G401.6 (cell line): Measurements from ENCODE around the gene OR2V1.
"Not testable (repeated sequence)": the region's sequence is repeated elsewhere in the genome, so short reads cannot be mapped to it uniquely, and the experiment has no call there.

Experiments used
- FAIRE-seq: peaks from 2 replicates; lab custom pipeline; 2012; peaks lifted over from hg19 to GRCh38; lab: Jason Lieb, UNC

Gene OR2V1

GRCh38 chr5:181159286-181160151 lies 28.6 kb upstream of the OR2V1 start:
- FAIRE-seq, result peak; percentile 87

DNA sequence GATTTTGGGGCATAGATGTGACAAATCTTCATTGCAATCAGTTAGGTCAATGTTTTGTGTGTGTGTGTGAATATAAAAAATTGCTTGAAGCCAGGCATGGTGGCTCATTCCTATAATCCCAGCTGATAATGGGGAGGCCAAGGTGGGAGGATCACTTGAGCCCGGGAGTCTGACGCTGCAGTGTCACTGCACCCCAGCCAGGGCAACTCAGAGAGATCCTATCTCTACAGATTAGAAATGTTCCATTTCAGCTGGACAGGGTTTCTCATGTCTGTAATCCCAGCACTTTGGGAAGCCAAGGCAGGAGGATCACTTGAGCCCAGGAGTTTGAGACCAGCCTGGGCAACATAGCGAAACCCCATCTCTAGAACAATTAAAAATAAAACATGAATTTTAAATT lies 27.9 kb upstream of the OR2V1 start:
- FAIRE-seq, result no peak

DNA sequence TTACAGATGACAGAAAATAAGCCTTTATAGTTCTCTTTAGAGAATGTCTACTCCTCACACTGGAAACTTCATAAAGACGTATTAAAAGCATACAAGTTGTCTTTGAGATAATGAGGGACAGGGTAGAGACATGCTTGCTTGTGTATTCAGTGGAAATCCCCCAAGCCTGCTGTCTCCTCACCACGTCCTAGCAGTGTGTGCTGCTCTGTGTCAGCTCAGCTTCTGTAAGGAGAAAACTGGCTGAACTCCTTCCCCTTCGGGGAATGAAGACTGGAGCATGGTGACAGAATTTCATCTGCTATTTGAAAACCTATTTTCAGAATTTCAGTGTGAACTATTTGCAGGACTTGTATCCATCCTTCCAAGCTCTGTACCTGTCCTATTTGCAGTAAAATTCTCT lies 25.8 kb upstream of the OR2V1 start:
- FAIRE-seq, result no peak

DNA sequence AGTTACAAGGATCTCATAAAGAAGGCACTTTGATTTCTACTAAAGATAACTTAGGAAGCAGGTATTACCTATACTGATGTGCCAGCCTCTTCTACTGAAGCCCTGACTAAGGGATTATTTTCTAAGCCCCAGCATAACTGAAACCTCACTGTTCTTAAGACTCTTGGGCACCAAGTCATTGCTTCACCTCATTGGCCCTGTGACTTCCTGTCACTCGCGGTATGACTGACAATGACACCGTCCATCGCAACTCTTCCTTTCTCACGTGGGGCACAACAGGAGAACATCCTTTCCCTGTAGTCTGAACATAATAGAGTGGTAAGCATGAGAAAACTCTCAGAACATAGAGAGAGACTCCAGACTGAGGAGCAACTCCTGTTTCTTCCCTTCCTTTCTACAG lies 22.8 kb upstream of the OR2V1 start:
- FAIRE-seq, result no peak

GRCh38 chr5:181152406-181152805 lies 21.4 kb upstream of the OR2V1 start:
- no peak for FAIRE-seq

- no peak for FAIRE-seq
Observed at GRCh38 chr5:181151146-181151545, 20.2 kb upstream of the OR2V1 start.

- FAIRE-seq, result no peak
Observed at GRCh38 chr5:181149806-181150733, 19.1 kb upstream of the OR2V1 start.

GRCh38 chr5:181149355-181149754 lies 18.4 kb upstream of the OR2V1 start:
- FAIRE-seq, result no peak

DNA sequence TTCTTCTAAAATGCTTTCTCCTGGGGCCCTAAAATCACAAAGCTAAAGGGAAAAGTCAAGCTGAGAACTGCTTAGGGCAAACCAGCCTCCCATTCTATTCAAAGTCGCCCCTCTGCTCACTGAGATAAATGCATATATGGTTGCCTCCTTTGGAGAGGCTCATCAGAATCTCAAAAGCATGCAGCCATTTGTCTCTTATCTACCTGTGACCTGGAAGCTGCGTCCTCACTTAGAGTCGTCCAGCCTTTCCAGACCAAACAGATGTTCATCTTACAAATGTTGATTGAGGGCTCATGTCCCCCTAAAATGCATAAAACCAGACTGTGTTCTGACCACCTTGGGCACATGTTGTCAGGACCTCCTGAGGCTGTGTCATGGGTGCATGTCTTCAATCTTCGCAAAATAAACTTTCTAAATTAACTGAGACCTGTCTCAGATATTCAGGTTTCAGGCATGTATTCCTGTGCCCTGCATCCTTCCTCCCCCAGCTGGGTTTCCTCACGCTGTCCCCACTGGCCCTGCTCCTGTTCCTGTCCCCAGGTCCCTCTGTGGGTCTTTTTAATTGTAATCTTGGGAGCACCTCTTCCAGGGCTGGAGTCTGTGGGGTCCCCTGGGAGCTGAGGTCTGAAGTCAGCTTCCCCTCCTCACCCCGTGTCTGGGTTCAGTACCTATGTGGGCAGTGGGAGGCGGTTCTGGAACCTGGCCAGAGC lies 16.1 kb upstream of the OR2V1 start, which contains the start of gene OR2V2:
TSS of gene OR2V2 (plus strand) at position 660 of the 710 bp plus-strand sequence. CDS start 7,357 bp downstream, outside the sequence.
- FAIRE-seq, result not testable (repeated sequence)

- no peak for FAIRE-seq
Observed at GRCh38 chr5:181145133-181145532, 14.2 kb upstream of the OR2V1 start.

DNA sequence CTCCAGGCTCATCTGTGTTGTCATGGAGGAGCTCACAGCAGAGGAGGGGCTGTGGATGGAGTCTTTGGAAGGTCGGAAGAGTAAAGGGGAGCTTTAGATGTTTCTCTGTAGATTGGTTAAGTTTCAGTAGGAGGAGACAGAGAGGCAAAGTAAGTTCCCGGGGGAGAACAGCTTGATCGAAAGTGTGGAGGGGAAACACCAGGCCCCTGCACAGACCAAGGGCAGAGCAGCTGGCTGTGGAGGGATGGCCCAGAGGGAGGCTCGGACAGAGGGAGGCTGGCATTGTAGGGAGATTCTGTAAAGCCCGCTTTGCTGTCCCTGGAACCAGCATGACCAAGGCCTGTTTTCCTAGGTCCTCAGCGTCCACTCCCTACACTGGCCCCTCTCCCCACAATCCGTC lies 11.1 kb upstream of the OR2V1 start:
- no peak for FAIRE-seq

DNA sequence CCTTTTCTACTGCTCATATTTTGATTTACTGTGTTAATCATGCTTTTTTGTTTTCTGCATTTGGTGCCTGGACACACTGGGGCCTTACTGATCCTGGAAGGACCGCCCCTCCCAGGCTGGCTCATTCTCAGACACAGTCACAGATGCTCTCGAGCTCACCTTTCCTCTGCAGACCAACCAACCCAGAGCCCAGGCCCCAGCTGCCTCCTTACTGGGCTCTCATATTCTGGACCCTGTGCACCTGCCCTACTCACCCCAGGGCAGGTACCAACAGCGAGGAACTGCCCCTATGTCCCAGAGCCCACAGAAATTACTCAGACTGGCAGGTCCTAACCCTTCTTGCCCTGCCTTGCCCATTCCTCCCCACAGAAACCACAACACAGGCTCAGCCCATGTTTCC lies 9.8 kb upstream of the OR2V1 start:
- FAIRE-seq, result no peak

GRCh38 chr5:181138258-181138657 lies 7.3 kb upstream of the OR2V1 start:
- FAIRE-seq, result no peak

DNA sequence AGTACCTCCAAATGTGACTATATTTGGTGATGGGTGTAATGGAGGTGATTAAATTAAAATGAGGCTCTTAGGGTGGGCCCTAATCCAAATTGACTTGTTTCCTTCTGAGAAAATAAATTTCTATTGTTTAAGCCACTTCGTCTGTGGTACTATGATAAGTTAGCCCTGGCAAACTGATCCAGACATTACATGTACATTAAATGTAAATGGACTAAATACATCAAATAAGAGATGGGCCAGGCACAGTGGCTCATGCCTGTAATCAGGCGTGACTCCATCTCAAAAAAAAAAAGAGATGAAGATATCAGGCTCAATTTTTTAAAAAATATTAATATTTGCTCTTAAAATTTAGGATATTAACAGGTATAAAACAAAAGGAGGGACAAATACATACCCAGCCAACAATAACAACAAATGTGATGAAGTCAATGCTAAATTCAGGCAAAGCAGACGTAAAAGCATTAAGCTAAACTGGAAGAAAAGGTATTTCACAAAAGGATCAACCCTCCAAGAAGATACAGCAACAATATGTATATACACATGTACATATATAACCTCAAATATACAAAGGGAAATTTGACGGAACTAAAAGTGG lies 5.5 kb upstream of the OR2V1 start:
- FAIRE-seq, result no peak

DNA sequence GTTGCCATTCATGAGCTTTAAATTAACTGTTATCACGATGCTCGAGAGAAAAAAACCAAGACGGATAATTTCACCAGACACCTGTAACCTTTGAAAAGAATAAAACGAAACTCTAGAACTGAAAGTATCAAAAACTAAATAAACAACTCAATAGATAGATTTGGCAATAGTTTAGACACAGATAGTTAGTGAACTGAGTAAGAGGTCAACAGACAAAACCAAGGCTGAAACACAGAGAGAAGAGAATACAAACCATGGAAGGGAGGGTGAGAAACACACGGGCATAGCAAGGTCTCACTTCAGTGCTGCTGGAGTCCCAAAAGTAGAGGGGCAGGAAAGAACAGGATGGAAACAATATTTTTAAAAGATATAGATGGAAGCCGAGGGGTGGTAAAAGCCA lies 3.3 kb upstream of the OR2V1 start:
- no peak for FAIRE-seq

DNA sequence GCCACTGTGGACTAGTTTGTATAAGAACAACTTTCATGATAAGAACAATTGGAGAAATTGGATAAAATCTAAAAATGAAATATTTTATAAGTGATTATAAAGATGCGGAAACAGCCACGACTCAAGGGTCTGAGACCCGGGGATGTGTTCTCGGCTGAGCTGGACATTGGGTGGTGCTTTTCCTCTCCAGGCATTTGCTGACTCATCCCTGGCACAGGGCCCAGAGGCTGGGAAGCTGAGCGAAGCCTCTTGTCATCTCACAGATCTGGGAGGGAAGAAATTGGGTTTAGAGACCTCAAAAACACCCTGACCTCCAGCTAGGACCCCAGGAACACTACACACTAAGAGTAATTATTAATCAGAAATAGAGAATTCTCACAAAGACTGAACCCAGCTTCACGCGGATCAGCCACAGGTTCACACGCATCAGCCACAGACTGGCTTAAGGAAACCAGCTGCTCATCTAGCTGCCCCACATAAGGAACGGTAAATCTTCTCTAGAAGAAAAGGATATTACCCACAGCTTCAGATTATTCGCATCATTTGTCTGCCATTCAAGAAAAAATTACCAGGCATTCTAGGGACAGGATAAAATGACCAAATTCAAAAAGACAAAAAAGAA lies 2.8 kb upstream of the OR2V1 start:
- FAIRE-seq, result no peak

GRCh38 chr5:181133083-181133482 lies 2.1 kb upstream of the OR2V1 start:
- FAIRE-seq, result no peak

DNA sequence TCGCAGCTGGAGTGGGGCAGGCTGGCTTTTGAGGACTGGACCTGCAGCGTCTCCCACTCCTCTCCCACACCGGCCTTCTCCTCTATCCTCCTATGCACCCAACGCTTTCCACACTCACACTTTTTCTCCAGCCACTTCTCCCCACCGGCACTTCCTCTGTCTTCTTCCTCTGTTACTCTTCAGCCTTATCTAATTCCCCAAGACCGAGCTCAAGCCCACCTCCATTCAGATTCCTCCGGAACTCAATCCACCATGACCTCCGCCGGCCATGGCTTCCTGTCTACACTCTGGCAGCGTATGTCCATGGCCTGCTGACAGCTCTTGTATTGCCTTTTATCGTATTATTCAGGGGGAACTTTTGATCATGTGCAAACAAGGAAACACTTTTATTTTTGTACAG lies 545 bp upstream of the OR2V1 start:
- FAIRE-seq, result no peak

DNA sequence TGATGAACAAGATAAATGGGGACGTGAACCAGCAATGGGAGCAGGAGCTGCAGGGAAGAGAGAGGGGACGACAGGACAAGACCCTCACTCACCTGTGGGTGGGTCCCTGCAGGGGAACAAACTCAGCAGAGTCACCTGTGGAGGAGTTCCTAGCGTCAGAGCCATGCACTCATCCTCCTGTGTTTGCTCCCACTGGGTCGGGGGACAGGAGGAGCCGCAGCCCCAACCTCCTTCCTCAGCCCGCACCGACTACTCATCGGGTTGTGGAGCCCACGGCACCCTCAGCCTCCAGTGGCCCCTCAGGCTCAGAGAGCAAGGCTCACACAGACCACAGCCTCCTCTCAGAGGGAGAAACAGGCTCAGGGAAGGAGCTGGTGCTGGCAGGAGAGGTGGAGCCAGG lies 888 bp downstream of the OR2V1 start:
- not testable (repeated sequence) for FAIRE-seq

GRCh38 chr5:181129601-181130000 lies 1.4 kb downstream of the OR2V1 start:
- FAIRE-seq, result no peak

GRCh38 chr5:181127907-181128626 lies 2.9 kb downstream of the OR2V1 start:
- FAIRE-seq, result no peak
